ENCODE measurements around the gene BAK1.
A peak's percentile ranks its signal among the peaks of the same experiment; 100 is the strongest.

The BAK1 gene

DNA sequence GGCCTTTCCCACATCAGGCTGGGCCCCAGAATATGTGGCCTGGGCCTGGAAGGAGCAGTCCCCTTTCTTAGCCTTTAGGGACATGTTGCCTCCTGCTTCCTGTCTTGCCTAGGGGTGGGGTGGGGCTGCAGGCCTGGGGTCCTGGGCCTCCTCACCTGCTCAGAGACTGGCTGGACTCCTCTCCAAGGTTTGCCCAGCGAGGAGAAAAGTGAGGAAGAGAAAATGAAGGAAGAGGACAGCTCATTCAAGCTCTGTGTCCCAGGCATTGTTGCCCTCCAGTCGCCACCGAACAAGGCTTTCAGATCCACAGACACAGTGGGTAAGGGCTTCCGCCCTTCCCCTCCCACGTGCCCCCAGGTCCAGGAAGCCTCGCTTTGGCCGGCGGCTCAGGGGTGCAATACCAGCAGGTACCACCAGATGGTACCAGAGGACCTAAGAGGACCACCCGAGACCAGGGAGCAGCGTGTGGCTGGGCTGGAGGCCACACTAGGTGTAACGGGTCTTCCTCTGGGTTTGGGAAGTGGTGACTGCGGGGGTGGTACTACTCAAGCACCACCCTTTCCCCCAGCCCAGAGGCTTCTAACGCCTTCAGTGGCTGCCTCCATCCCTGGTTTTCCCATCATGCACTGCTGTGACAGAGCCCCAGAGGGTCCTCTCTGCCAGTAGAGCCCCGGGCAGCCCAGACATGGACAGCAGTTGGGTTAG lies 5.5 kb upstream of the BAK1 start:
- DNase-seq: peak; percentile 53

GRCh38 chr6:33584700-33585402 lies 4.8 kb upstream of the BAK1 start:
- no peak for DNase-seq

DNA sequence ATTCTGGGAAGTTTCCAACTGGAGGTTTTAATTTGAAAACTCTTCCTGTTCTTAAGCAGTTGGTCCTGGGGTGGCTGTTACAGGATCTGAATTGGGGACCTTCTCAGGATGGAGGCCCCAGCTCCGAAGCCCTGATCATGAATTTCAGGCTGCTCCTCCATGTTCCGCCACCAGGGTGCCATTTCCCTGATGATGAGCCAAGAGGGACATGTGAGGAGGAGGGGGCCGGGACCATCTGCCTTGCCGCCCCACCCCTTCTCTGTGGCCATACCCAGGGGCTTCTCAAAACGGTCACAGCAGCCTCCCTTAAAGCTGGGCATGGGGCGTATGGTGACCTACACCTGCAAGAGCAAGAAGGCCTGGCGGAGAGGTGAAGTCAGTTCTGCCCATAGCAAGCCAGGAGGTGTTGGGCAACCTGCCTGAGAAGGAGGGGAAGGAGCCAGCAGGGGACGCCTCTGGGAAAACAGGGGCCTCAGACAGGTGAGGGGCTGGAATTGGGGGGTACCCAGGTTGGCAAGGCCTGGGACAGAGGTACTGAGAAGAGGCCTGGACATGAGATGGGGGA lies 3.6 kb upstream of the BAK1 start:
- no peak for DNase-seq

DNA sequence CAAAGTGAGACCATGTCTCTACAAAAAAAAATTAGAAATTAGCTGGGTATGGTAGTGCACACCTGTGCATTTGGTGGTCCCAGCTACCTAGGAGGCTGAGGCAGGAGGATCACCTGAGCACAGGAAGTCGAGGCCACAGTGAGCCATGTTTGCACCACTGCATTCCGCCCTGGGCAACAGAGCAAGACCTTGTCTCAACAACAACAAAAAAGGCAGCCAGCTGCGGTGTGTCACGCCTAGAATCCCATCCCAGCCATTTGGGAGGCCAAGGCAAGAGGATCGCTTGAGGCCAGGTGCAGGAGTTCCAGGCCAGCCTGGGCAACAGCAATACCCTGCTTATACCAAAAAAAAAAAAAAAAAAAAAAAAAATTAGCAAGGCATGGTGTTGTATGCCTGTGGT lies 1.1 kb upstream of the BAK1 start:
- DNase-seq: no peak

DNA sequence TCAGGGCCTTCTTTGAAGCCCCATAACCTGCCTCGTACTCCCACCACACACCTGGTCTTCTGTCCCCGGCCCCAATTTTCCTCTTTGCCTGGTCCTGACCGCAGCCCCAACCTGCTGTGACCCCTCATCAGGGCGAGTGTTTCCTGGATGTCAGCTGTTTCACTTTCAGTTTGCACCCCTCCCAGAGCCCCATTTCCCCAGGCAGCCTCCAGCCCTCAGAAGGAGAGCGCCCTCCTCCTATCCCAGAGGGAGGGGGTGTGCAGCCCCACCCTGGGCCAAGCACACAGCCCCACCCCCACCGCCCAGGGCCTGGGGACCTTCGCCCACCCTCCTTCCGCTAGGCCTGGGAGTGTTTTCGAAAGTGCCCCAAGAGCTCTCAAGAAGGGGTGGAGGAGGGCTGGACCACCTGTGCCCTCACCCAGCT lies 1.5 kb downstream of the BAK1 start:
- no peak for DNase-seq

GRCh38 chr6:33578164-33578563 lies 1.9 kb downstream of the BAK1 start:
- DNase-seq: no peak

- DNase-seq: no peak
Observed at GRCh38 chr6:33577718-33578117, 2.4 kb downstream of the BAK1 start.

DNA sequence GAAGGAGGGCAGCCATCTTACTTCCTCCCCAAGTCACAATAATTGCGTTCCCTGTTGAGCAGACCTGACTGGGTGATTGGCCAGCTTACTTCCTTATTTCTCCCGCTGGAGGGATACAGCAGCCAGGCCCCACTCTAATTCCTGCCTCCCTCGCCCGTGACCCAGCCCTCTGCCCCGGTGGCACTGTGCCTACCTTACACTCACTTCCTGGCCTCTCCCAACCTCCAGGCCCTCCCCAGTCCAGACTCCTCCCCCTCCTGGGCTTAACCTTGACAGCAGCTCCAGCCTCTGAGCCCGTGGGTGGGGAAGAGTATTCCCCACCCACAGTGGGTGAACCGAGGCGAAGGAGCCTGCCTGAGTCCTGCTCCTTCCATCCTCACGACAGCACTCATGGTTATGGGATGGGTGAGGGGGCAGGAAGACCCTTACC lies 3.0 kb downstream of the BAK1 start:
- DNase-seq: no peak

DNA sequence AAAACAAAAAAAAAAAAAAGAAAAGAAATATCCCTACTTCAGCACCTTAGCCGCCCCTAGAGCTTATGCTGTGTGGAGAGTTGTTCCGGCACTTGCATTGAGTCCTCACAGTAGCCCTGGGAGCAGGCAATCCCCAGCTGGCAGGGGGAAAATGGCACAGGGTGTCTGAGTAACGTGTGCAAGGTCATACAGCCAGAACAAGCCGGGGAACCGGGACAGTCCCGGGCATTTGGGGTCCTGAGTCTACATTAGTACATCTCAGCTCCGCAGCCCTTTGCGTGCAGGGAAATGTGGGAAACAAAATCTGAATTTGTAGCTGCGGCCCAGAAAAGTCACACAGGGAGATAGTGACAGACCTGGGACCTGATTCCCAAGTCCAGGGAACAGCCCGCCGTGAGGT lies 3.4 kb downstream of the BAK1 start:
- no peak for DNase-seq

- DNase-seq: no peak
Observed at GRCh38 chr6:33575211-33575610, 4.9 kb downstream of the BAK1 start.

DNA sequence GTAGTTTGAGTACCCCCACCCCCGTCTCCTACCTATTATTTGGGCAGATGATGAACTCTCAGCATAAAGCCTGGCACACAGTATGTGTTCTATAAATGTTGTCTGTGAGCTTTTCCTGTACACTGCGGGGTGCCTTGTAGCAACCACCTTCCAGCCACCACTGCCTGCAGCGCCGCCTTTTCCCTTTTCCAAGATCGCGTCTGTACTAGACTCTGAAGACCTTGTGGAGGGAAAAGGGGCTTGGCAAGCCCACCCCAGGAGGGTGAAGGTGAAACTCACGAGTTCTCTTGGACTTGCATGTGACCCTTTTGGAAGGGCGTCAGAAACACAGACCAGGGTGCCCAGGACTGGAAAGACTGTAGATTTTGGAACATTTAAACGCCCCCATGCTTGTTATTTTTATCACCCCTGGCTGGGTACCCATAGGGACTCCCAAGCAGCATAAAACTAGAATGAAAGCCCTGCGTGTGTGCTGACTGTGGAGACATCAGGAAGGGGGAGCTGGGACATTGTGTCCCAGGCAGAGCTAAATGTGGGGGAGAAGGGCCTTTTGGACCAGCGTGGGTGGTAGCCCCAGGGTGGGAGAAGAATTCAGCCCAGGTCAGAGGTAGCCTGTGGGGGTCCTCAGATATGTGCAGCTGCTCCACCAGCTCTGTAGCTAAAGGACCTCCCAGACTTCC lies 8.3 kb downstream of the BAK1 start:
- DNase-seq: no peak

DNA sequence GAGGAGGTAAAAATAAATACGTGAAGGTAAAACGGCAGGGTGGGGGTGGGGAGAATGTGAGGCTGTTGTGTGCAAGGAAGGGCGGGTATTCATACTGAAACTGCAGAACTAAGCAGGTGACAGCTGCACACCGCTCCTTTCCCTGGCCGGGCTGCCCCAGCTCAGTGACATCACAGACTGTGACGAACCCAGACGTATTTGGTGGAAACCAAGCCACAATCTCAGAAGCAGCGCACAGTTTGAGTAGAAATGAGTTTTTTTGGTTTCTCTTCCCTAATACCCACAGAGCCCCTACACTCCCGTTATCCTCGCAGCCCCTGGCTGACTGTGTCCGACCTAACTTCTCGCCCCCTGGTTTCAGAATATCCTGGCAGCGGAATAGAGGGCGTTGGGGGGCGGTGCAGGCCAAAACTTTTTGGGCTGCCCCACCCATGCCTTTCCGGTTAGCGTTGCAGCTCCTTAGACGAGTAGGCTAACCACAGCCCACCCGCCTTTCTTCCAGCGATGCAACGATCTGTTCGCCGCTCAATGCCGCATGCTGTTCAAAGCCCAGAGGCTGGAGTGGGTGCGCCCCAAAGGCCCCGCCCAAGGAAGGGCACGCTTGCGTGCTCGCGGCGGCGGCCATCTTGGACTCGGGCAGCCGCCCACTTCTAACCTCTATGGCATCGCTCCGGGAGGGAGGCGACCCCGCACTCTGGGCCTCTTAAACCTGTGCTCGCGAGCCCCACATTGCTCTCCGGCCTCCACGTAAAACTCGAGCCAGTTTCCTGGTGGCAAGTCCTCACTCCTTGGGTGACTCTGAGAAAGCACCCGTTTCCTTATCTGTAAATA lies 9.1 kb downstream of the BAK1 start:
- peak; percentile 68 for DNase-seq

DNA sequence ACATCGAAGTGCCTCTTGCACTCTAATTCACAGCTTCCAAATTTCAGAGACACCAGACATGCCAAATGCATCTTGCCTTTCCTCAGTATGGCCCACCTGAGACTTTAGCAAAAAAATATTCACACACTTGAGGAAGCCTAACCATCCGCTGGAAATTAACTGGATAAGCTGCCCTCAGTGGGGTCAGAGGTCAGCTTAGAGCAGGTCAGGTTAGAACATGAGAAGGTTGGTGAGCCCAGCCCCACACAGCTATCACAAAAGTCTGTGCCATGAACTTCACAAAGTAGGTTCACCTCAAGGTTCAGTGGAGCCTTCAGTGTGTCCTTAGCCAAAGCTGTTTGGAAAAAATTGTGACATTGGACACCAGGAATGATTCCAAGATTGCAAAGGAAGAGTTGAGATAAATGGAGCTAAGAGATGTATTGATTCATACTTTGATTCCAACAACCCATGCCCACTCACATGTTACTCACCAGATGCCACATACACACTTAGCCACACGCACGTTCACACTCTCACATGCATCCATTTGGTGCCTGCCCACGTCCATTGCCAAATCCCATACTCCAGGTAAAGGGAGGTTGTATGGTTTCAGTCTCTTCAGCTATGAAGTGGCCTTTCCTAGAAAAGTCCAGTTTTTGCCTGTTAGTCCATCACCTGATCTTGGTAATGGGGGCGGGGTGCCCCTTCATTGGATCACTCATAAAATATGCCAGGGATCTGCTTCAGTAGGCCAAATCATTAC lies 11.1 kb downstream of the BAK1 start:
- no peak for DNase-seq

DNA sequence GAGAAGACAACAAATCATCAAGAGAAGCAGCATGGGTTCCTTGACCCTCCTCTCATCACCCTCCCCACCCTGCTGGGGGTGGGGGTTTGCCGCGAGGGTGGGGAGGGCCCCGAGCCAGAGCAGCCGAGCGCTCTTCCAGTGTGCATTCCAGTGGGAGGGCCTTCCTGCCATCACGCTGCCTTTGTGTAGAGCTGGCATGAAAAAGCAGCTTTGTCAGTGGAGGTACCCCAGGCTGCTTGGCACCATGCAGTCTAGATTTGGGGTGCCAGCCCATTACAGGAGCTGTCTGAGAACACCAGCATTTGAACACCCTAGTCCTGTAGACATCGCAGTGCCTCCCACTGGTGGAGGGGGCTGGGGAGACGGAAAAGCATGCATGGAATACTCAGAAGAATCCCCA lies 12.2 kb downstream of the BAK1 start:
- DNase-seq: no peak

DNA sequence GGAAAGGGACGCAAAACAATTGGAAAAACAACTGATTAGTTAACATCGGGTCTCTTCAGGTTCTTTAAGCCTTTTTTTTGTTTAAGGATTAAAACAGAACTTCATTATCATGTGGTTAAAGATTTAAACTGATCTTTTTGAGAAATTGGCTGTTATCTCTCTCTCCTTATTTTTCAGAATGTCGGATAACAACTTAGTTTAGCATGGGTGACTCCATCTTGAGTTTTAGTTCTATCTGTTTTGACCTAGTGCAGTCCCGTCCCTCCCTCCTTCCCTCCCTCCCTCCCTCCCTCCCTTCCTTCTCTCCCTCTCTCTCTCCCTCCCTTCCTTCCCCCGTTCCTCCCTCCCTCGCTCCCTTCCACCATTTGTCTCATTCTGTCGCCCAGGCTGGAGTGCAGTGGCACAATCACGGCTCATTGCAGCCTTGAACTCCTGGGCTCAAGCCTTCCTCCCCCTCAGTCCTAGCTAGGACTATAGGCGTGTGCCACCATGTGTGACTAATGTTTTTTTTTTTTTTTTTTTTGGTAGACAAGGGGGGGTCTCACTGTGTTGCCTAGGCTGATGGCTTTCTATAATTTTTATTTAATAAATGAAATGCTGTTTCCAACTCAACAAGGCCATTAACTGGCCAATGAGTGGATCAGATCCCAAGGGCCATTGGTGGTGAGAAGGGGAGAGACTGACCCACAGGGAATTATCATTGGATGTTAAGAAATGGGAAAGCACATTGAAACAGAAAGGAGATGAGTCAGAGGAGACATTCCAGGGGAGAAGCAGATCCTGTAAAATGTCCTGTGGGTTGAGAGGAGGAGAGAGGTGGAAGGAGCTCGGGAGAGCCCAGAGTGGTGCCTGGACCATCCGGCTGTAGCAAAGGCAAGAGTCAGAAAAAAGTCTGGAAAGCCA lies 13.6 kb downstream of the BAK1 start:
- no peak for DNase-seq

DNA sequence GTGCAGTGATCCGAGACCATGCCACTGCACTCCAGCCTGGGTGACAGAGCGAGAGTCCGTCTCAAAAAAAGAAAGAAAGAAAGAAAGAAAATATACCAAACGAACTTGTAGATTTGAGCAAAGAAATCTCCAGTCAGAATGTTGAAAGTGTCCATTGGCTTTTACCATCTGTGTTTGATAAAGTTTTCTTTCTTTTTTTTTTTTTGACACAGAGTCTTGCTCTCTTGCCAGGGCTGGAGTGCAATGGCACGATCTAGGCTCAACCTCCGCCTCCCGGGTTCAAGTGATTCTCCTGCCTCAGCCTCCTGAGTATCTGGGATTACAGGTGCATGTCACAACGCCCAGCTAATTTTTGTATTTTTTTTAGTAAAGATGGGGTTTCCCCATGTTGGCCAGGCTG lies 21.3 kb downstream of the BAK1 start:
- no peak for DNase-seq

- no peak for DNase-seq
Observed at GRCh38 chr6:33557376-33557775, 22.7 kb downstream of the BAK1 start.

- peak; percentile 25 for DNase-seq
Observed at GRCh38 chr6:33552883-33553282, 27.2 kb downstream of the BAK1 start.

- no peak for DNase-seq
Observed at GRCh38 chr6:33552252-33552651, 27.8 kb downstream of the BAK1 start.

DNA sequence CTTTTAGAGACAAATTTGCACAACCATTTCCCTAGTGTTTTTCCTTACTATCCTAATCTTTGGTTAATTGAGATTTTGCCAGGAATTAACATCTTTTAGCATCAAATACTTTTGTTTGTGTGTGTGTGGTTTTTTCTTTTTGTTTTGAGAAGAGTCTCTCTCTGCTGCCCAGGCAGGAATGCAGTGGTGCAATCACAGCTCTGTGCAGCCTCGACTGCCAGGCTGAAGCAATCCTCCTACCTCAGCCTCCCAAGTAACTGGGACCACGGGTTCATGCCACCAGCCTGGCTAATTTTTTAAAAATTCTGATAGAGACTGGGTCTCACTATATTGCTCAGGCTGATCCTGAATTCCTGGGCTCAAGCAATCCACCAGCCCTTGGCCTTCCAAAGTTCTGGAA lies 28.5 kb downstream of the BAK1 start:
- no peak for DNase-seq

GRCh38 chr6:33549896-33550295 lies 30.2 kb downstream of the BAK1 start:
- no peak for DNase-seq

All from DMS153 (cell line).